H9 (cell line): ENCODE results near the gene SLC7A11. TPM values are rescaled to one million over a fixed set of nuclear protein-coding genes. Genes with fewer than 3 reads are reported as not detected.

Source experiments
- DNase-seq: peaks from one replicate; pipeline ENCODE4 v3.0.0-alpha.2; 2017
- H2AFZ ChIP-seq: one replicate; pipeline ENCODE4 v1.6.1; 2013; ENCODE audit warnings: mild to moderate bottlenecking, low read length, control low read depth, moderate library complexity
- H2AK5ac ChIP-seq: 2 replicates; pipeline ENCODE4 v1.6.1; 2013; ENCODE audit warnings: low read length, control low read depth, mixed read lengths; ENCODE audit not compliant: insufficient read length
- H2BK120ac ChIP-seq: one replicate; pipeline ENCODE4 v1.6.1; 2013; ENCODE audit warnings: low read depth, mild to moderate bottlenecking, low read length, control low read depth, inconsistent platforms; ENCODE audit not compliant: poor library complexity, severe bottlenecking
- H2BK12ac ChIP-seq: 2 replicates; pipeline ENCODE4 v1.6.1; 2013; ENCODE audit warnings: low read length, control low read depth, mixed read lengths, low read depth; ENCODE audit not compliant: insufficient read length
- H2BK15ac ChIP-seq: 2 replicates; pipeline ENCODE4 v1.6.1; 2013; ENCODE audit warnings: low read depth, low read length, control low read depth
- H2BK20ac ChIP-seq: one replicate; pipeline ENCODE4 v1.6.1; 2013; ENCODE audit warnings: low read depth, mild to moderate bottlenecking, low read length, control low read depth, inconsistent platforms; ENCODE audit not compliant: poor library complexity, severe bottlenecking
- H2BK5ac ChIP-seq: 2 replicates; pipeline ENCODE4 v1.6.1; 2013; ENCODE audit warnings: low read length, control low read depth, mixed read lengths; ENCODE audit not compliant: insufficient read length
- H3K14ac ChIP-seq: 2 replicates; pipeline ENCODE4 v1.6.1; 2013; ENCODE audit warnings: low read length, control low read depth; ENCODE audit not compliant: insufficient read depth
- H3K18ac ChIP-seq: 2 replicates; pipeline ENCODE4 v1.6.1; 2013; ENCODE audit warnings: low read depth, mild to moderate bottlenecking, mixed read lengths, low read length, control low read depth; ENCODE audit not compliant: insufficient read length
- H3K23ac ChIP-seq: 2 replicates; pipeline ENCODE4 v1.6.1; 2013; ENCODE audit warnings: low read length, control low read depth, mixed read lengths, low read depth; ENCODE audit not compliant: insufficient read length
- H3K23me2 ChIP-seq: 2 replicates; pipeline ENCODE4 v1.6.1; 2013; ENCODE audit warnings: low read depth, mild to moderate bottlenecking, mixed read lengths, low read length, control low read depth; ENCODE audit not compliant: insufficient read length, poor library complexity, severe bottlenecking
- H3K27ac ChIP-seq: 2 replicates; pipeline ENCODE4 v1.5.1; 2013; ENCODE audit warnings: low read length, control low read depth, mixed read lengths, low read depth; ENCODE audit not compliant: insufficient read length
- H3K27me3 ChIP-seq: 2 replicates; pipeline ENCODE4 v1.6.1; 2013; ENCODE audit warnings: low read length, control low read depth, inconsistent platforms; ENCODE audit not compliant: insufficient read depth
- H3K4ac ChIP-seq: 2 replicates; pipeline ENCODE4 v1.6.1; 2013; ENCODE audit warnings: low read depth, mild to moderate bottlenecking, control low read depth, inconsistent platforms, low read length, moderate library complexity
- H3K4me1 ChIP-seq: 2 replicates; pipeline ENCODE4 v1.6.1; 2013; ENCODE audit warnings: low read length, control low read depth, inconsistent platforms; ENCODE audit not compliant: insufficient read depth
- H3K4me2 ChIP-seq: 2 replicates; pipeline ENCODE4 v1.6.1; 2013; ENCODE audit warnings: low read length, control low read depth, mixed read lengths; ENCODE audit not compliant: insufficient read length, insufficient read depth
- H3K56ac ChIP-seq: 2 replicates; pipeline ENCODE4 v1.6.1; 2013; ENCODE audit warnings: low read depth, mild to moderate bottlenecking, mixed read lengths, low read length, control low read depth; ENCODE audit not compliant: insufficient read length
- H3K79me1 ChIP-seq: 2 replicates; pipeline ENCODE4 v1.6.1; 2013; ENCODE audit warnings: low read depth, mild to moderate bottlenecking, moderate library complexity, low read length, control low read depth, inconsistent platforms; ENCODE audit not compliant: insufficient read depth, poor library complexity, severe bottlenecking
- H3K79me2 ChIP-seq: 2 replicates; pipeline ENCODE4 v1.6.1; 2013; ENCODE audit warnings: low read length, control low read depth, inconsistent platforms; ENCODE audit not compliant: insufficient read depth
- H3K9ac ChIP-seq: 2 replicates; pipeline ENCODE4 v1.6.1; 2013; ENCODE audit warnings: low read length, control low read depth, mixed read lengths; ENCODE audit not compliant: insufficient read length; ENCODE audit errors: extremely low read depth
- H3K9me3 ChIP-seq: one replicate; pipeline ENCODE4 v1.6.1; 2013; ENCODE audit warnings: low read depth, low read length, inconsistent platforms; ENCODE audit not compliant: control insufficient read depth
- H3T11ph ChIP-seq: one replicate; pipeline ENCODE4 v1.6.1; 2013; ENCODE audit warnings: mild to moderate bottlenecking, low read length, control low read depth, inconsistent platforms
- H4K20me1 ChIP-seq: one replicate; pipeline ENCODE4 v1.6.1; 2013; ENCODE audit not compliant: control insufficient read depth, insufficient read length, insufficient read depth
- H4K5ac ChIP-seq: 2 replicates; pipeline ENCODE4 v1.6.1; 2013; ENCODE audit warnings: low read depth, mild to moderate bottlenecking, mixed read lengths, low read length, control low read depth; ENCODE audit not compliant: insufficient read length
- H4K8ac ChIP-seq: replicated peaks from 2 replicates; pipeline ENCODE4 v1.6.1; 2013; ENCODE audit warnings: low read length, control low read depth, mixed read lengths, low read depth; ENCODE audit not compliant: insufficient read length
- H4K91ac ChIP-seq: 2 replicates; pipeline ENCODE4 v1.6.1; 2013; ENCODE audit warnings: low read depth, mild to moderate bottlenecking, moderate library complexity, mixed read lengths, low read length, control low read depth; ENCODE audit not compliant: insufficient read length
- H3K27ac Mint-ChIP-seq, 3 experiments: 2 replicates in 2 of 3; 3 replicates in 1 of 3; pipeline ENCODE4 v1.8.0; 2020 to 2021; ENCODE audit warnings: mixed read lengths in 3 of 3, mild to moderate bottlenecking in 1 of 3, moderate library complexity in 1 of 3
- H3K27me3 Mint-ChIP-seq: 2 replicates; pipeline ENCODE4 v1.8.0; 2021; ENCODE audit warnings: low read depth, mild to moderate bottlenecking, moderate library complexity, mixed read lengths
- H3K36me3 Mint-ChIP-seq, 3 experiments: 2 replicates in 2 of 3; 3 replicates in 1 of 3; pipeline ENCODE4 v1.8.0; 2020 to 2021; ENCODE audit warnings: low read depth in 3 of 3, mixed read lengths in 3 of 3; ENCODE audit not compliant: insufficient read depth in 1 of 3
- H3K4me1 Mint-ChIP-seq, 2 experiments: 2 replicates each; pipeline ENCODE4 v1.8.0; 2020; ENCODE audit warnings: mixed read lengths in 2 of 2
- H3K4me3 Mint-ChIP-seq, 2 experiments: 2 replicates in 1 of 2; 3 replicates in 1 of 2; pipeline ENCODE4 v1.8.0; 2020 to 2021; ENCODE audit warnings: mild to moderate bottlenecking in 2 of 2, mixed read lengths in 2 of 2, moderate library complexity in 1 of 2
- H3K9me3 Mint-ChIP-seq, 2 experiments: 2 replicates in 1 of 2; 3 replicates in 1 of 2; pipeline ENCODE4 v1.8.0; 2020; ENCODE audit warnings: mild to moderate bottlenecking in 2 of 2, mixed read lengths in 2 of 2, moderate library complexity in 1 of 2
- WGBS: extraction: QIAGEN DNeasy Blood & Tissue Kit; methylation state at CpG from one replicate; pipeline ENCODE4 v1.1.7; 2013; ENCODE audit warnings: missing lambda C conversion rate, low lambda C conversion rate, mixed read lengths; ENCODE audit not compliant: insufficient read length; ENCODE audit errors: extremely low coverage; 5-methylcytosine and 5-hydroxymethylcytosine counted together
- total RNA-seq: library from RNA; stranded (reverse); gene quantifications from 2 replicates; pipeline ENCODE4 v1.2.1, GENCODE V29; 2021
- TF ChIP-seq, protein P1 (sequence below): fragments of 200-600 bp; sonication (generic); conservative IDR thresholded peaks from 3 replicates; pipeline ENCODE4 v1.8.0; 2021; ENCODE audit warnings: antibody characterized with exemption, mild to moderate bottlenecking

Gene SLC7A11
- total RNA-seq, 1 experiment from 2014 or later = 19.8 TPM

DNA sequence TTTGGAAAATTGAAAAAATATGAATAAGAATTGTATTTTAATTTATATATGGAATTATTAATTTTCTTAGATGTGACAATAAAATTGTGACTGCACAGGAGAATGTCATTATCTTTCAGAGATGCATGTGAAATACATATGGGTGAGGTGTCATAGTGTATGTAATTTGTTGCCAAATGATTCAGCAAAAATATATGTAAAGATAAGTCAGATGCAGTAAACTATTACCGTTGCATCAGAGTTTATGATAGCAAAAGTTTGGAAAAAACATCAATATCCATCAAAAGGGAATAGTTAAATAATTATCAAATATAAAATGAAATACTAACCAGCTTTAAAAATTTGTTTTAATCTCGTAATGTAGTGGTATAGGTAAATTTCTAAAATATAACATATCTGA, 10.4 kb upstream of the SLC7A11 start:
- Histone ChIP-seq H2AFZ (no peak overlapping the region), H3K18ac (no peak overlapping the region), H2BK5ac (no peak overlapping the region), H3K79me2 (no peaks in the 10 kb centered on the region), H4K5ac (no peak overlapping the region), H3K23ac (no peak overlapping the region), H2BK20ac (no peak overlapping the region), H4K20me1 (no peaks in the 10 kb centered on the region), H3K23me2 (no peaks in the 10 kb centered on the region), H3K79me1 (no peaks in the 10 kb centered on the region), H3K27ac (no peak overlapping the region), H3T11ph (no peak overlapping the region), H3K14ac (no peak overlapping the region), H2BK120ac (no peak overlapping the region), H2BK12ac (no peak overlapping the region), H3K27me3 (no peaks in the 10 kb centered on the region), H4K91ac (no peak overlapping the region), H2BK15ac (no peak overlapping the region), H3K4ac (no peak overlapping the region), H2AK5ac (no peak overlapping the region), H3K4me1 (no peaks in the 10 kb centered on the region), H3K9ac (no peak overlapping the region), H4K8ac (no peak overlapping the region), H3K9me3 (no peaks in the 10 kb centered on the region), H3K56ac (no peak overlapping the region), H3K4me2 (no peak overlapping the region)
- no peak for DNase-seq
- Mint-ChIP-seq H3K4me3 (no peak overlapping the region), H3K36me3 (peaks cover 0 to 5% (median 2%) of the 10 kb centered on the region in 3 experiments; a peak in 2 of 7 replicates), H3K27ac (no peak overlapping the region), H3K4me1 (peaks cover 4% of the 10 kb centered on the region in 2 experiments; a peak in 2 of 4 replicates), H3K9me3 (peaks cover 0 to 3% of the 10 kb centered on the region in 2 experiments; a peak in 2 of 5 replicates), H3K27me3 (no peaks in the 10 kb centered on the region)
- WGBS = no CpG with 5 or more reads among the region's 2 CpGs
- TF ChIP-seq, protein P1, sequence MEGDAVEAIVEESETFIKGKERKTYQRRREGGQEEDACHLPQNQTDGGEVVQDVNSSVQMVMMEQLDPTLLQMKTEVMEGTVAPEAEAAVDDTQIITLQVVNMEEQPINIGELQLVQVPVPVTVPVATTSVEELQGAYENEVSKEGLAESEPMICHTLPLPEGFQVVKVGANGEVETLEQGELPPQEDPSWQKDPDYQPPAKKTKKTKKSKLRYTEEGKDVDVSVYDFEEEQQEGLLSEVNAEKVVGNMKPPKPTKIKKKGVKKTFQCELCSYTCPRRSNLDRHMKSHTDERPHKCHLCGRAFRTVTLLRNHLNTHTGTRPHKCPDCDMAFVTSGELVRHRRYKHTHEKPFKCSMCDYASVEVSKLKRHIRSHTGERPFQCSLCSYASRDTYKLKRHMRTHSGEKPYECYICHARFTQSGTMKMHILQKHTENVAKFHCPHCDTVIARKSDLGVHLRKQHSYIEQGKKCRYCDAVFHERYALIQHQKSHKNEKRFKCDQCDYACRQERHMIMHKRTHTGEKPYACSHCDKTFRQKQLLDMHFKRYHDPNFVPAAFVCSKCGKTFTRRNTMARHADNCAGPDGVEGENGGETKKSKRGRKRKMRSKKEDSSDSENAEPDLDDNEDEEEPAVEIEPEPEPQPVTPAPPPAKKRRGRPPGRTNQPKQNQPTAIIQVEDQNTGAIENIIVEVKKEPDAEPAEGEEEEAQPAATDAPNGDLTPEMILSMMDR = no peak
